GM12891 (cell line): ENCODE measurements around the gene DDRGK1.
"Not testable (repeated sequence)": the region's sequence is repeated elsewhere in the genome, so short reads cannot be mapped to it uniquely, and the experiment has no call there.

ENCODE experiments used
- DNase-seq: peaks from one replicate; pipeline ENCODE4 v3.0.0; 2011; ENCODE audit warnings: low spot score; ENCODE audit not compliant: insufficient read length
- FAIRE-seq: peaks from 2 replicates; lab custom pipeline; 2011; peaks lifted over from hg19 to GRCh38; lab: Jason Lieb, UNC
- PAX5 ChIP-seq: IDR thresholded peaks from 2 replicates; pipeline ENCODE4 v1.6.1; 2011; ENCODE audit warnings: low read length, moderate library complexity, mild to moderate bottlenecking; ENCODE audit not compliant: insufficient read depth, severe bottlenecking
- POLR2A ChIP-seq: IDR thresholded peaks from 2 replicates; pipeline ENCODE4 v1.6.1; 2011; ENCODE audit warnings: low read depth, low read length, control low read depth
- POLR2AphosphoS5 ChIP-seq: IDR thresholded peaks from 2 replicates; pipeline ENCODE4 v1.6.1; 2011; ENCODE audit warnings: low read depth, low read length, control low read depth
- POU2F2 ChIP-seq: IDR thresholded peaks from 2 replicates; pipeline ENCODE4 v1.6.1; 2011; ENCODE audit warnings: low read depth, mild to moderate bottlenecking, control low read depth, low read length, moderate library complexity
- SPI1 ChIP-seq: IDR thresholded peaks from 2 replicates; pipeline ENCODE4 v1.6.1; 2011; ENCODE audit warnings: low read depth, low read length, control low read depth
- TAF1 ChIP-seq: IDR thresholded peaks from 2 replicates; pipeline ENCODE4 v1.6.1; 2011; ENCODE audit warnings: low read depth, low read length, control low read depth

Gene DDRGK1

GRCh38 chr20:3188823-3189413, 15.6 kb downstream of the DDRGK1 start:
- DNase-seq (no peak), FAIRE-seq (no peak)
- TF ChIP-seq POU2F2 (no peak), POLR2A (no peak), POLR2AphosphoS5 (no peak), PAX5 (no peak), TAF1 (no peak), SPI1 (no peak)

DNA sequence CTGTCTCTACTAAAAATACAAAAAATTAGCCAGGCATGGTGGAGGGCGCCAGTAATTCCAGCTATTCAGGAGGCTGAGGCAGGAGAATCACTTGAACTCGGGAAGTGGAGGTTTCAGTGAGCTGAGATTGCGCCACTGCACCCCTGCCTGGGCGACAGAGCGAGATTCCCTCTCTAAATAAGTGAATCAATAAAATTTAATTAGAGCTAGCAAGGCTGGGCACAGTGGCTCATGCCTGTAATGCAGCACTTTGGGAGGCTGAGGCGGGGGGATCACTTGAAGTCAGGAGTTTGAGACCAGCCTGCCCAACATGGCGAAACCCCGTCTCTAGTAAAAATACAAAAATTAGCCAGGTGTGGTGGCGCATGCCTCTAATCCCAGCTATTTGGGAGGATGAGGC, 16.6 kb downstream of the DDRGK1 start:
- not testable (repeated sequence) for FAIRE-seq, DNase-seq

DNA sequence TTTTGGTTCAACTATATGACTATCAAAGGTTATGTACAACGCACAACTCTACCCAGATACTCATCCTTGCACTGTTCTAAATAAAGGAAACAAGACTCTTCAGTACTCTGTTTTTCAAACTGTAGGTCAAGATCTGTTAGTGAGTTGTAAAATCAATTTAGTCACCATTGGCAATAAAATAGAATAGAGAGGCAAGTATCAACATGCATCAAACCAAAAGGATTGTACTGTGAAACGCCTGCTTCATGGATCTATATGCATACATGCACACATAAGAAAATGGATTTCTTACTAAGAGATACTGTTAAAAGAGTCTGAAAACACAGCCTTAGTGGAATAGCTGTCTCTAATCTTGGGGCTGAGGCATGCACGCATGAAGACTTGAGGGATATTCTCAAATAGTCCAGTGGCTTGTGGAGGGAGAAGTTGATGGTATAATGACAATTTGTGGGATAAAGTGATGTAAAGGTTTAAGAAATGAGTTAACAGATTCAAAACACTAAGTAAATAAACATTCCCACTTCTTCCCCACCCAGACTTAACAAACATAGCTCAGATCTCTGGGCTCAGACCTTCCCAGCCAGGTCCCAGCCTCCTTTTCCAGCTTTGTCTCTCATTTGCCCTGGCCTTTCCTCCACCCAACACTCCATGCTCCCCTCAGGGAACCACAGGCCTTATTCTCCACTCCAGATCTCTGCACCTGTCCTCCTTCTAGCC, 20.4 kb downstream of the DDRGK1 start:
- TF ChIP-seq POLR2A (no peak), POU2F2 (no peak), SPI1 (no peak), POLR2AphosphoS5 (no peak), PAX5 (no peak), TAF1 (no peak)
- FAIRE-seq (no peak), DNase-seq (no peak)

- not testable (repeated sequence) for DNase-seq, FAIRE-seq
Observed at GRCh38 chr20:3182429-3182828, 22.1 kb downstream of the DDRGK1 start.

DNA sequence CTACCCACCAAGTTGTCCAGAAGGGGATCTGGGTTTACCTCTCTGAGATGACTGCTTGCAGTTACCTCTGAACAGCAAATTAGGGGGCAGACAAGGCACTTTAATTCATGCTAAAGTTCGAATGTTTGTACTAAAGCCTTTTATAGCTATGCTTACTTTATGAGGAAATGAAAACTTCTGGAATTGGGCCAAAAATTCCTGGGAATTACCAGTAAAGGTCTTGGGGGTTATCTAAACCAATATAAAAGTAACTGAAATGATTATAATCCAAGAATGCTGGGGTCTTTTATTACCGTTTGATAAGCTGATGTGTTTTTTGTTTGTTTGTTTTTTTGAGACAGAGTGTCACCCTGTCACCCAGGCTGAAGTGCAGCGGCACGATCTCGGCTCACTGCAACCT, 23.2 kb downstream of the DDRGK1 start:
- FAIRE-seq (no peak), DNase-seq (no peak)
- TF ChIP-seq TAF1 (no peak), SPI1 (no peak), PAX5 (no peak), POLR2AphosphoS5 (no peak), POU2F2 (no peak), POLR2A (no peak)

DNA sequence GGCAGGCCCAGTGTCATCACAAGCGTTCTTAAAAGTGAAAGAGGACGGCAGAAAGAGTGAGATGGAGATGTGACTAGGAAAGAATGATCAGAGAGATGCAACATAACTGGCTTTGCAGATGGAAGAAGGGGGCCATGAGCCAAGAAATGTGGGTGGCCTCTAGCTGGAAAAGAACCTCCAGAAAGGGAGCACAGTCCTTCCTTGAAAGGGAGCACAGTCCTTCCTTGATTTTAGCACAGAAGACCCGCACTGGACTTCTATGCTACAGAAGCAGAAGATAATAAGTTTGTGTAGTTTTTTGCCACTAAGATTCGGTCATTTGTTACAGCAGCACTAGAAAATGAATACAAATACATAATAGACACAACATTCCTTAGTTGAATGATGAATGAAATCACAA, 24.2 kb downstream of the DDRGK1 start:
- TF ChIP-seq POLR2AphosphoS5 (no peak), POU2F2 (no peak), SPI1 (no peak), TAF1 (no peak), POLR2A (no peak), PAX5 (no peak)
- FAIRE-seq = no peak
- DNase-seq = no peak

DNA sequence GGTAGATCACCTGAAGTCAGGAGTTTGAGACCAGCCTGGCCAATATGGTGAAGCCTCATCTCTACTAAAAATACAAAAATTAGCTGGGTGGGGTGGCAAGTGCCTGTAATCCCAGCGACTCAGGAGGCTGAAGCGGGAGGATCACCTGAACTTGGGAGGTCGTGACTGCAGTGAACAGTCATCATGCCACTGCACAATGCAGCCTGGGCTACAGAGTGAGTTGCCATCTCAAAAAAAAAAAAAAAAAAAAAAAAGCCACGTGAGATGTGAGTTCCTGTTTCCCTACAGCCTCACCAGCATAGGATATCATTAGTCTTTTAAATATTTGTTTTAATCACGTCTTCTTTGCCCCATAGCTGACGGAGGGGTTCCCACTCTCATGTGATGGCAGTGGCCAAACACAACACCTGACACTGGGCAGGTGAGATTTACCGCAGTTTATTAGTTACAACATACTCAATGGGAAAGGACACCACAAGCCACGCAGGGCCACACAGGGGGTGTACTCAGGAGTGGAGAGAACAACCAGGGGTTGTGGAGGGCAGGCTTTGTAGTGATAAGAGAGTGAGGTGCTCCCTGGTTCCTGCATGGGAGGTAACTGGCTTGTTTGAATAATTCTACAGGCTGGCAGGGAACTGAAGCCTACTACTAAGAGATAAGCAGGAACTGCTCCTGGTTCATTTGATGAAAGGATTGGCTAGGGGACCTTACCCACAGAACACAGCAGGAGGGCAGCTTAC, 26.6 kb downstream of the DDRGK1 start:
- FAIRE-seq (no peak), DNase-seq (no peak)
- no peak for TF ChIP-seq POLR2A
- no peak for TF ChIP-seq PAX5
- no peak for TF ChIP-seq POU2F2
- TF ChIP-seq TAF1 = no peak
- TF ChIP-seq POLR2AphosphoS5 = no peak
- TF ChIP-seq SPI1 = no peak

GRCh38 chr20:3175270-3175669, 29.2 kb downstream of the DDRGK1 start:
- FAIRE-seq (no peak), DNase-seq (no peak)
- TF ChIP-seq POU2F2 = no peak
- TF ChIP-seq SPI1 = no peak

GRCh38 chr20:3174442-3175261, 29.8 kb downstream of the DDRGK1 start:
- TF ChIP-seq POLR2AphosphoS5 = no peak
- no peak for TF ChIP-seq PAX5
- no peak for TF ChIP-seq POU2F2
- TF ChIP-seq POLR2A = no peak
- TF ChIP-seq SPI1 = no peak
- TF ChIP-seq TAF1 = no peak
- FAIRE-seq (no peak), DNase-seq (no peak)
